ENCODE measurements around the gene MIA.

DNA sequence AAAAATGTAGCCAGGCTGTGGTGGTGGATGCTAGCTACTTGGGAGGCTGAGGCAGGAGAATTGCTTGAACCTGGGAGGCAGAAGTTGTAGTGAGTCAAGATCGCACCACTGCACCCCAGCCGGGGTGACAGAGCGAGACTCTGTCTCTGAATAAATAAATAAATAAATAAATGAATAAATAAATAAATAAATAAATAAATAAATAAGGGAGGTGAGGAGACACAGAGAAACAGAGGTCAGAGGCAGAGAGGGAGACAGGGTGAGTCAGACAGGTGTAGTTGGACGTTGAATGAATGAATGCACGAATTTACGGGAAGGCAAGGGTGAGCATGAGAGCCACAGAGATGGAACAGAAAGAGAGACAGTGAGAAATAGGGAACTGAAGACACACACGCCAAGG lies 5.8 kb downstream of the MIA start:
- TF ChIP-seq, protein P1, sequence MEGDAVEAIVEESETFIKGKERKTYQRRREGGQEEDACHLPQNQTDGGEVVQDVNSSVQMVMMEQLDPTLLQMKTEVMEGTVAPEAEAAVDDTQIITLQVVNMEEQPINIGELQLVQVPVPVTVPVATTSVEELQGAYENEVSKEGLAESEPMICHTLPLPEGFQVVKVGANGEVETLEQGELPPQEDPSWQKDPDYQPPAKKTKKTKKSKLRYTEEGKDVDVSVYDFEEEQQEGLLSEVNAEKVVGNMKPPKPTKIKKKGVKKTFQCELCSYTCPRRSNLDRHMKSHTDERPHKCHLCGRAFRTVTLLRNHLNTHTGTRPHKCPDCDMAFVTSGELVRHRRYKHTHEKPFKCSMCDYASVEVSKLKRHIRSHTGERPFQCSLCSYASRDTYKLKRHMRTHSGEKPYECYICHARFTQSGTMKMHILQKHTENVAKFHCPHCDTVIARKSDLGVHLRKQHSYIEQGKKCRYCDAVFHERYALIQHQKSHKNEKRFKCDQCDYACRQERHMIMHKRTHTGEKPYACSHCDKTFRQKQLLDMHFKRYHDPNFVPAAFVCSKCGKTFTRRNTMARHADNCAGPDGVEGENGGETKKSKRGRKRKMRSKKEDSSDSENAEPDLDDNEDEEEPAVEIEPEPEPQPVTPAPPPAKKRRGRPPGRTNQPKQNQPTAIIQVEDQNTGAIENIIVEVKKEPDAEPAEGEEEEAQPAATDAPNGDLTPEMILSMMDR (IDR thresholded peaks at IDR 0.05; ENCODE audit: low read length) = no peak
- no peak for TF ChIP-seq EZH2 (IDR thresholded peaks at IDR 0.05; ENCODE audit: borderline replicate concordance, low read length)

Measured in OCI-LY1 (cell line).